ENCODE data around the gene CRTC3.

CRTC3 gene

GRCh38 chr15:90607361-90607760 lies 77.6 kb downstream of the CRTC3 start:
- H3K4me3 ChIP-seq (ENCODE audit: low read length): no peak overlapping the region
- TF ChIP-seq CTCF (conservative IDR thresholded peaks at IDR 0.05; ENCODE audit: low read depth, low read length): no peak
- no peak for DNase-seq (ENCODE audit: low read depth)

- no peak overlapping the region for H3K4me3 ChIP-seq (ENCODE audit: low read length)
- no peak for DNase-seq (ENCODE audit: low read depth)
- TF ChIP-seq CTCF (conservative IDR thresholded peaks at IDR 0.05; ENCODE audit: low read depth, low read length): no peak
Measured at GRCh38 chr15:90609242-90610180, 79.8 kb downstream of the CRTC3 start.

GRCh38 chr15:90610190-90610589 lies 80.5 kb downstream of the CRTC3 start:
- no peak for DNase-seq (ENCODE audit: low read depth)
- H3K4me3 ChIP-seq (ENCODE audit: low read length): no peak overlapping the region
- TF ChIP-seq CTCF (conservative IDR thresholded peaks at IDR 0.05; ENCODE audit: low read depth, low read length): no peak

GRCh38 chr15:90611157-90611556 lies 81.4 kb downstream of the CRTC3 start:
- no peak for DNase-seq (ENCODE audit: low read depth)

GRCh38 chr15:90617171-90617570 lies 87.4 kb downstream of the CRTC3 start:
- no peak overlapping the region for H3K4me3 ChIP-seq (ENCODE audit: low read length)
- DNase-seq (ENCODE audit: low read depth): no peak
- no peak for TF ChIP-seq CTCF (conservative IDR thresholded peaks at IDR 0.05; ENCODE audit: low read depth, low read length)

More at GRCh38 chr15:90611157-90611556, 81.4 kb downstream of the CRTC3 start:
- TF ChIP-seq CTCF (conservative IDR thresholded peaks at IDR 0.05; ENCODE audit: low read depth, low read length): no peak
- no peak overlapping the region for H3K4me3 ChIP-seq (ENCODE audit: low read length)

- no peak for DNase-seq (ENCODE audit: low read depth)
- no peak for TF ChIP-seq CTCF (conservative IDR thresholded peaks at IDR 0.05; ENCODE audit: low read depth, low read length)
- H3K4me3 ChIP-seq (ENCODE audit: low read length): no peak overlapping the region
Measured at GRCh38 chr15:90617668-90618097, 88.0 kb downstream of the CRTC3 start.

Measured in retinal pigment epithelial cell (primary cell).